HCT116 (cell line): ENCODE data around the gene AP1AR. TPM values are rescaled to one million over a fixed set of nuclear protein-coding genes. Genes with fewer than 3 reads are reported as not detected.

Experiments used
- ATAC-seq: fragments of 200-7000 bp; cut with Tn5 transposase; 2 replicates; pipeline ENCODE4 v1.9.1; 2020; ENCODE audit warnings: mild to moderate bottlenecking, moderate library complexity
- BruUV-seq: library from RNA; stranded (reverse); fragments of 400-500 nt; replicated peaks from 2 replicates; lab custom pipeline; 2021; lab: Mats Ljungman, UMichigan
- CTCF ChIA-PET: fragments of 300-600 bp; sonication (Branson Sonifier 250); formaldehyde crosslinking; loops from one replicate; lab custom pipeline; 2021; ENCODE audit warnings: antibody characterized with exemption; lab: Charles Lee
- POLR2A ChIA-PET: fragments of 300-600, 350-600 bp; sonication (Branson Sonifier 250); formaldehyde crosslinking; loops from one replicate; lab custom pipeline; 2021; ENCODE audit warnings: antibody characterized with exemption; lab: Charles Lee
- RAD21 ChIA-PET, 2 experiments: fragments of 300-600 bp; sonication (Branson Sonifier 250); formaldehyde crosslinking; loops; one replicate each; lab custom pipeline; 2023; ENCODE audit warnings: low total read pairs in 2 of 2; ENCODE audit not compliant: uncharacterized antibody in 2 of 2, unreplicated experiment in 2 of 2, low non-redundant PET in 1 of 2; lab: Charles Lee
- DNase-seq: peaks from one replicate; pipeline ENCODE4 v3.0.0-alpha.2; 2010; ENCODE audit warnings: low read depth, low spot score
- H2AFZ ChIP-seq: fragments of 200-600 bp; shearing (Covaris generic), sonication (generic); 2 replicates; pipeline ENCODE4 v1.6.1; 2017; ENCODE audit warnings: low read depth, mixed run types, mixed read lengths, antibody characterized with exemption, low read length; ENCODE audit not compliant: poor library complexity, severe bottlenecking
- H3K27ac ChIP-seq: 2 replicates; pipeline ENCODE4 v1.5.1; 2012; ENCODE audit warnings: low read depth, low read length
- H3K27me3 ChIP-seq: fragments of 200-600 bp; sonication (generic); 2 replicates; pipeline ENCODE4 v1.6.1; 2016; ENCODE audit warnings: mixed run types, low read length, mixed read lengths; ENCODE audit not compliant: insufficient read depth
- H3K36me3 ChIP-seq, 2 experiments: fragments of 200-500 bp in 1 of 2; fragments of 200-600 bp in 1 of 2; sonication (Bioruptor generic) in 1 of 2; sonication (generic) in 1 of 2; 2 replicates each; pipeline versions ENCODE4 v1.5.1 to v1.6.1; 2014 to 2016; ENCODE audit warnings: low read length in 2 of 2, inconsistent platforms in 1 of 2, mixed read lengths in 1 of 2, mixed run types in 1 of 2; ENCODE audit not compliant: insufficient read depth in 2 of 2, control insufficient read depth in 1 of 2
- H3K4me1 ChIP-seq, 2 experiments: fragments of 200-600 bp in 1 of 2; sonication (generic) in 1 of 2; 2 replicates each; pipeline versions ENCODE4 v1.5.1 to v1.6.1; 2012 to 2017; ENCODE audit warnings: low read length in 2 of 2, inconsistent platforms in 1 of 2, mild to moderate bottlenecking in 1 of 2, mixed read lengths in 1 of 2, mixed run types in 1 of 2, moderate library complexity in 1 of 2; ENCODE audit not compliant: insufficient read depth in 2 of 2, control insufficient read depth in 1 of 2
- H3K4me2 ChIP-seq: fragments of 200-600 bp; sonication (generic); 2 replicates; pipeline ENCODE4 v1.6.1; 2017; ENCODE audit warnings: mixed run types, low read length, mixed read lengths
- H3K4me3 ChIP-seq, 2 experiments: fragments of 200-600 bp in 1 of 2; sonication (generic) in 1 of 2; replicated peaks in 1 of 2; 2 replicates each; pipeline ENCODE4 v1.5.1; 2011 to 2016; ENCODE audit warnings: low read length in 2 of 2, control low read depth in 1 of 2, low read depth in 1 of 2, mild to moderate bottlenecking in 1 of 2, mixed read lengths in 1 of 2, mixed run types in 1 of 2
- H3K79me2 ChIP-seq: fragments of 200-600 bp; sonication (generic); 2 replicates; pipeline ENCODE4 v1.6.1; 2017; ENCODE audit warnings: mild to moderate bottlenecking, mixed run types, low read length, moderate library complexity, mixed read lengths; ENCODE audit not compliant: insufficient read depth
- H3K9ac ChIP-seq: fragments of 200-600 bp; sonication (generic); 2 replicates; pipeline ENCODE4 v1.6.1; 2016; ENCODE audit warnings: low read length, mixed read lengths
- H3K9me2 ChIP-seq: fragments of 200-600 bp; sonication (generic), shearing (Covaris generic); 2 replicates; pipeline ENCODE4 v1.6.1; 2017; ENCODE audit warnings: mixed run types, mild to moderate bottlenecking, moderate library complexity; ENCODE audit not compliant: insufficient read depth
- H3K9me3 ChIP-seq, 2 experiments: fragments of 200-500 bp in 1 of 2; fragments of 200-600 bp in 1 of 2; sonication (Bioruptor generic) in 1 of 2; sonication (generic) in 1 of 2; 2 replicates each; pipeline ENCODE4 v1.6.1; 2014 to 2017; ENCODE audit warnings: low read length in 2 of 2, mixed read lengths in 2 of 2, inconsistent platforms in 1 of 2, low read depth in 1 of 2, mild to moderate bottlenecking in 1 of 2, mixed run types in 1 of 2, moderate library complexity in 1 of 2; ENCODE audit not compliant: control insufficient read depth in 1 of 2, insufficient read depth in 1 of 2
- H4K20me1 ChIP-seq: fragments of 200-600 bp; sonication (generic), shearing (Covaris generic); 2 replicates; pipeline ENCODE4 v1.6.1; 2017; ENCODE audit warnings: mixed run types, mild to moderate bottlenecking, moderate library complexity; ENCODE audit not compliant: insufficient read depth
- CTCF ChIP-seq, 3 experiments: fragments of 200-600 bp in 1 of 3; sonication (generic) in 1 of 3; IDR thresholded peaks in 2 of 3; conservative IDR thresholded peaks in 1 of 3; 2 replicates each; pipeline ENCODE4 v1.5.1; 2012 to 2017; ENCODE audit warnings: low read depth in 2 of 3, low read length in 2 of 3, antibody characterized with exemption in 1 of 3, borderline replicate concordance in 1 of 3, control low read depth in 1 of 3, mild to moderate bottlenecking in 1 of 3, mixed read lengths in 1 of 3, mixed run types in 1 of 3, moderate library complexity in 1 of 3; ENCODE audit not compliant: insufficient read depth in 1 of 3
- EGR1 ChIP-seq: IDR thresholded peaks from 2 replicates; pipeline ENCODE4 v1.6.1; 2012; ENCODE audit warnings: low read depth
- FOSL1 ChIP-seq: IDR thresholded peaks from 2 replicates; pipeline ENCODE4 v1.6.1; 2012; ENCODE audit warnings: low read depth
- JUND ChIP-seq: IDR thresholded peaks from 2 replicates; pipeline ENCODE4 v1.6.1; 2012
- RAD21 ChIP-seq: IDR thresholded peaks from 2 replicates; pipeline ENCODE4 v1.6.1; 2012; ENCODE audit warnings: low read depth, mild to moderate bottlenecking
- REST ChIP-seq: IDR thresholded peaks from 2 replicates; pipeline ENCODE4 v1.6.1; 2012; ENCODE audit warnings: low read depth
- ZBTB33 ChIP-seq: IDR thresholded peaks from 2 replicates; pipeline ENCODE4 v1.6.1; 2011; ENCODE audit warnings: mild to moderate bottlenecking, low read length, moderate library complexity; ENCODE audit not compliant: insufficient replicate concordance; ENCODE audit errors: extremely low read depth
- ZNF274 ChIP-seq: fragments of 200-500 bp; sonication (Bioruptor generic); IDR thresholded peaks from 2 replicates; pipeline ENCODE4 v1.6.1; 2014; ENCODE audit warnings: mild to moderate bottlenecking, low read depth, low read length, inconsistent platforms
- intact Hi-C: fragments of 100-400 bp; cut with micrococcal nuclease; formaldehyde crosslinking; loops from 2 replicates; pipeline ENCODE4 v1.10.0; 2022
- total RNA-seq: library from RNA; stranded (reverse); gene quantifications from one replicate; pipeline ENCODE4 v1.2.1, GENCODE V29; 2021; ENCODE audit not compliant: unreplicated experiment

Gene AP1AR
- total RNA-seq, 1 experiment from 2014 or later, result 56.7 TPM

GRCh38 chr4:112252234-112252633 is 20.6 kb downstream of the AP1AR start:
- ATAC-seq (no peak), DNase-seq (no peak)
- no peak for TF ChIP-seq EGR1
- TF ChIP-seq ZBTB33, result no peak
- TF ChIP-seq REST, result no peak
- TF ChIP-seq CTCF (IDR thresholded peaks at IDR 0.05 in 2 of 3, conservative IDR thresholded peaks at IDR 0.05 in 1 of 3; ENCODE audit: borderline replicate concordance in 1 of 3, insufficient read depth in 1 of 3, low read depth in 2 of 3, low read length in 2 of 3), result no peak
- TF ChIP-seq FOSL1, result no peak
- TF ChIP-seq RAD21, result no peak
- no peak for TF ChIP-seq JUND
- no peak for TF ChIP-seq ZNF274
- ChIA-PET POLR2A (no interaction called here), CTCF (no interaction called here), RAD21 (no interaction called here)
- H3K9ac ChIP-seq, result no peak overlapping the region
- H3K4me2 ChIP-seq, result no peak overlapping the region
- H3K36me3 ChIP-seq, result peaks cover 2 to 7% of the 10 kb centered on the region in 2 experiments; a peak in 3 of 4 replicates
- H3K79me2 ChIP-seq, result peaks cover 49% of the 10 kb centered on the region
- H3K4me3 ChIP-seq, result no peak overlapping the region
- H4K20me1 ChIP-seq, result no peaks in the 10 kb centered on the region; the same call in 1 of the 2 replicates
- no peak overlapping the region for H3K27ac ChIP-seq
- no peaks in the 10 kb centered on the region for H3K9me3 ChIP-seq
- H3K4me1 ChIP-seq, result peaks cover 0 to 4% of the 10 kb centered on the region in 2 experiments; a peak in 2 of 4 replicates
- no peaks in the 10 kb centered on the region for H3K9me2 ChIP-seq
- no TSS peak for BruUV-seq
- no peaks in the 10 kb centered on the region for H3K27me3 ChIP-seq
- intact Hi-C loops, result no loop called here
- no peak overlapping the region for H2AFZ ChIP-seq
